Neural progenitor cell (in vitro differentiated cells): Measurements from ENCODE around the gene TSHZ2. TPM values are rescaled to one million over a fixed set of nuclear protein-coding genes. Genes with fewer than 3 reads are reported as not detected.

ENCODE experiments used
- DNase-seq: peaks from one replicate; pipeline ENCODE4 v3.0.0-alpha.2; 2016; ENCODE audit warnings: low spot score
- H2AFZ ChIP-seq: fragments of 200-600 bp; sonication (generic); replicated peaks from 2 replicates; pipeline ENCODE4 v1.6.1; 2016; ENCODE audit warnings: antibody characterized with exemption
- H3F3A ChIP-seq: fragments of 200-600 bp; sonication (generic); 2 replicates; pipeline ENCODE4 v1.6.1; 2016; ENCODE audit warnings: antibody characterized with exemption, low read depth
- H3K27ac ChIP-seq: fragments of 200-600 bp; sonication (generic); 2 replicates; pipeline ENCODE4 v1.5.1; 2016; ENCODE audit warnings: mild to moderate bottlenecking
- H3K27me3 ChIP-seq: fragments of 200-600 bp; sonication (generic); 2 replicates; pipeline ENCODE4 v1.6.1; 2016; ENCODE audit warnings: mild to moderate bottlenecking, moderate library complexity
- H3K36me3 ChIP-seq: fragments of 200-600 bp; sonication (generic); 2 replicates; pipeline ENCODE4 v1.5.1; 2016
- H3K4me1 ChIP-seq: fragments of 200-600 bp; sonication (generic); 2 replicates; pipeline ENCODE4 v1.6.1; 2016; ENCODE audit warnings: mixed run types
- H3K4me2 ChIP-seq: fragments of 200-600 bp; sonication (generic); 2 replicates; pipeline ENCODE4 v1.6.1; 2016
- H3K4me3 ChIP-seq: fragments of 200-600 bp; sonication (generic); 2 replicates; pipeline ENCODE4 v1.5.1; 2016
- H3K79me2 ChIP-seq: fragments of 200-600 bp; sonication (generic); 2 replicates; pipeline ENCODE4 v1.6.1; 2016; ENCODE audit warnings: low read depth
- H3K9ac ChIP-seq: fragments of 200-600 bp; sonication (generic); 2 replicates; pipeline ENCODE4 v1.6.1; 2016
- H3K9me3 ChIP-seq: fragments of 200-600 bp; sonication (generic); 2 replicates; pipeline ENCODE4 v1.5.1; 2016; ENCODE audit warnings: low read depth
- H4K20me1 ChIP-seq: fragments of 200-600 bp; sonication (generic); 2 replicates; pipeline ENCODE4 v1.6.1; 2016; ENCODE audit warnings: low read depth
- H3K27ac Mint-ChIP-seq: 3 replicates; pipeline ENCODE4 v1.8.0; 2021; ENCODE audit warnings: mixed read lengths
- H3K27me3 Mint-ChIP-seq: 2 replicates; pipeline ENCODE4 v1.8.0; 2022; ENCODE audit warnings: low read depth, mild to moderate bottlenecking, inconsistent platforms, moderate library complexity, mixed read lengths; ENCODE audit not compliant: insufficient read depth
- H3K36me3 Mint-ChIP-seq: 3 replicates; pipeline ENCODE4 v1.8.0; 2021; ENCODE audit warnings: mixed read lengths
- H3K4me1 Mint-ChIP-seq: 3 replicates; pipeline ENCODE4 v1.8.0; 2021; ENCODE audit warnings: mixed read lengths
- H3K4me3 Mint-ChIP-seq: 3 replicates; pipeline ENCODE4 v1.8.0; 2021; ENCODE audit warnings: mild to moderate bottlenecking, moderate library complexity, mixed read lengths
- H3K9me3 Mint-ChIP-seq: 3 replicates; pipeline ENCODE4 v1.8.0; 2020; ENCODE audit warnings: mixed read lengths
- EZH2 ChIP-seq: fragments of 200-600 bp; sonication (generic); IDR thresholded peaks from 2 replicates; pipeline ENCODE4 v1.6.1; 2017; ENCODE audit warnings: antibody characterized with exemption, mild to moderate bottlenecking, moderate library complexity
- EZH2phosphoT487 ChIP-seq: fragments of 200-600 bp; sonication (generic); IDR thresholded peaks from 2 replicates; pipeline ENCODE4 v1.6.1; 2017; ENCODE audit warnings: antibody characterized with exemption
- total RNA-seq: library from RNA; depleted of rRNA; stranded (reverse); fragments of >200 nt; gene quantifications from 2 replicates; pipeline ENCODE4 v1.2.3, GENCODE V29; 2015; ENCODE audit warnings: low replicate concordance
- TF ChIP-seq, protein P1 (sequence below): fragments of 200-600 bp; sonication (generic); IDR thresholded peaks from 2 replicates; pipeline ENCODE4 v1.5.1; 2017; ENCODE audit warnings: antibody characterized with exemption, mild to moderate bottlenecking

The TSHZ2 gene
- total RNA-seq, 1 donor from 2014 or later, result 1.8 TPM

DNA sequence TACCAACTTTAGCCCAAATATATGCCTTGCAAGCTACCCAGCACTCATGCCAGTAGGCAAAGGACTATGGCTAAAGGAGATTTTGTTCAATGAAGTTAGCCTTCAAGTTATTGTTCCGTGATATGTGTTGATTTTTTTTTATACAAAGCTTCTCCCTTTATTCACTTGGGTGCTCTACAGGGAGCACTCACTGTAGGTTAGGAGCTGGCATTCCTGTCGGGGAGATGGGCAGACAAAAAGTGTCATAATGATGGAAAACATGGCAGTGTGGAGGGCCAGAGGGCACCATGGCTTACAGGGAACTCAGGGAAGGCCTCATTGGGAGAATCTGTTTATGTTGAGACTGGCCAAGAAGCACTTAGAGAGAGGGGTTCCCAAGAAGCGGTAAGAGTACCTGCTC lies 292.4 kb downstream of the TSHZ2 start:
- H3K27ac Mint-ChIP-seq, result no peak overlapping the region
- Histone ChIP-seq H3F3A (no peaks in the 10 kb centered on the region), H3K4me1 (peaks cover 5% of the 10 kb centered on the region), H3K4me3 (no peak overlapping the region), H3K27ac (no peak overlapping the region), H3K4me2 (no peak overlapping the region), H3K27me3 (no peaks in the 10 kb centered on the region), H3K9ac (no peak overlapping the region), H2AFZ (no peak overlapping the region), H4K20me1 (no peaks in the 10 kb centered on the region), H3K9me3 (no peaks in the 10 kb centered on the region), H3K79me2 (no peaks in the 10 kb centered on the region), H3K36me3 (no peaks in the 10 kb centered on the region)
- H3K9me3 Mint-ChIP-seq, result no peaks in the 10 kb centered on the region
- DNase-seq, result no peak
- H3K36me3 Mint-ChIP-seq, result no peaks in the 10 kb centered on the region
- no peak for TF ChIP-seq EZH2phosphoT487
- no peak for TF ChIP-seq EZH2
- TF ChIP-seq, protein P1, sequence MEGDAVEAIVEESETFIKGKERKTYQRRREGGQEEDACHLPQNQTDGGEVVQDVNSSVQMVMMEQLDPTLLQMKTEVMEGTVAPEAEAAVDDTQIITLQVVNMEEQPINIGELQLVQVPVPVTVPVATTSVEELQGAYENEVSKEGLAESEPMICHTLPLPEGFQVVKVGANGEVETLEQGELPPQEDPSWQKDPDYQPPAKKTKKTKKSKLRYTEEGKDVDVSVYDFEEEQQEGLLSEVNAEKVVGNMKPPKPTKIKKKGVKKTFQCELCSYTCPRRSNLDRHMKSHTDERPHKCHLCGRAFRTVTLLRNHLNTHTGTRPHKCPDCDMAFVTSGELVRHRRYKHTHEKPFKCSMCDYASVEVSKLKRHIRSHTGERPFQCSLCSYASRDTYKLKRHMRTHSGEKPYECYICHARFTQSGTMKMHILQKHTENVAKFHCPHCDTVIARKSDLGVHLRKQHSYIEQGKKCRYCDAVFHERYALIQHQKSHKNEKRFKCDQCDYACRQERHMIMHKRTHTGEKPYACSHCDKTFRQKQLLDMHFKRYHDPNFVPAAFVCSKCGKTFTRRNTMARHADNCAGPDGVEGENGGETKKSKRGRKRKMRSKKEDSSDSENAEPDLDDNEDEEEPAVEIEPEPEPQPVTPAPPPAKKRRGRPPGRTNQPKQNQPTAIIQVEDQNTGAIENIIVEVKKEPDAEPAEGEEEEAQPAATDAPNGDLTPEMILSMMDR, result no peak
- H3K27me3 Mint-ChIP-seq, result peaks cover 4% of the 10 kb centered on the region
- H3K4me1 Mint-ChIP-seq, result peaks cover 33% of the 10 kb centered on the region
- H3K4me3 Mint-ChIP-seq, result no peak overlapping the region

DNA sequence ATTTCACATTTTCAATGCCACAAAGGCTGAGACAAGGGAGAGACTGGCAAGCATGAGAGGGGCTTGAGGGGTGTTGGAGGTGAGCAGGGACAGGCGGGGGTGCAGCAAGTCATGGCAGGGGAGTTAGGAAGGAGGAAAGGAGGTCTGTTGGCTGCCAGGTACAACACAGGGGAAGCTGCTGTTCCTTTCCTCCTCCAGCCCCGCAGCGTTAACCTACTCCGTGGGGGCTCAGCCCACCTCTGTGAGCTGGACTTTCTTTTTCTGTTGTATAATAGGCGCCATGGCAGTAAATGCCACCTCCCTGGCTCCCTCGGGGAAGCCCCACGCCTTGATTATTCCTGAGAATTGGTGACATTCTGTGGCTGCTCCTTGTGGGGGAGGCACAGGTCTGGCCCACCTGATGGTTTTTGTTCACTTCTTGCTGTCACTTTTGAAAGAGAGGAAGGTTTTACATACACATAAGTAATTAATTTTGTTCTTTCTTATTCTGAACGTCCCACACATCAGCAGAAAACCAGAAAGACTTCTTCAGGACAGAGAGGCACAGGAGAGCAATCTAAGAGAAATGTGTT lies 293.2 kb downstream of the TSHZ2 start:
- Histone ChIP-seq H3K27me3 (no peaks in the 10 kb centered on the region), H3K36me3 (no peaks in the 10 kb centered on the region), H3K4me1 (peaks cover 5% of the 10 kb centered on the region), H4K20me1 (no peaks in the 10 kb centered on the region), H3K9ac (no peak overlapping the region), H3K27ac (no peak overlapping the region), H3K4me3 (no peak overlapping the region), H3F3A (no peaks in the 10 kb centered on the region), H2AFZ (no peak overlapping the region), H3K4me2 (no peak overlapping the region), H3K9me3 (no peaks in the 10 kb centered on the region), H3K79me2 (no peaks in the 10 kb centered on the region)
- H3K4me1 Mint-ChIP-seq, result peaks cover 33% of the 10 kb centered on the region
- H3K27me3 Mint-ChIP-seq, result peaks cover 4% of the 10 kb centered on the region
- no peaks in the 10 kb centered on the region for H3K9me3 Mint-ChIP-seq
- peak overlapping the region; percentile 11 for H3K27ac Mint-ChIP-seq
- H3K4me3 Mint-ChIP-seq, result no peak overlapping the region
- DNase-seq, result no peak
- no peaks in the 10 kb centered on the region for H3K36me3 Mint-ChIP-seq
- TF ChIP-seq EZH2phosphoT487, result no peak

DNA sequence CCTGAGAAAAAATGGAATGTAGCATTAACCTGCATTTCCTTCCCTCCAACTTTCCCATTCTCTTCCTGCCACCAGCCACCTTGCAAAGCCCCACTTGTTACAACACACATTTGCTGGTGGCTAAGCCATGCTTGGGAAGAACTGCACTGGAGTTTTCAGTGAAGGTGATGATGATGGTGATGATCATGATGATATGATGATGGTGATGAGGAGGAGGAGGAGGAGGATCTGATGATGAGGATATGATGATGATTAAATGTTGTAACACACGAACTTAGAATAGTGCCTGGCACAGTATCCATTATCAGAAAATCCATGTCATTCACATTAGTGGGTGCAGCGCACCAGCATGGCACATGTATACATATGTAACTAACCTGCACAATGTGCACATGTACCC lies 297.2 kb downstream of the TSHZ2 start:
- H3K9me3 Mint-ChIP-seq, result peaks cover 9% of the 10 kb centered on the region
- no peak for DNase-seq
- Histone ChIP-seq H3K27me3 (no peaks in the 10 kb centered on the region), H3K4me1 (peaks cover 5% of the 10 kb centered on the region), H3F3A (no peaks in the 10 kb centered on the region), H3K27ac (no peak overlapping the region), H3K9me3 (no peaks in the 10 kb centered on the region), H3K4me3 (no peak overlapping the region), H4K20me1 (no peaks in the 10 kb centered on the region), H3K36me3 (no peaks in the 10 kb centered on the region), H3K79me2 (no peaks in the 10 kb centered on the region), H3K9ac (no peak overlapping the region), H2AFZ (no peak overlapping the region), H3K4me2 (no peak overlapping the region)
- H3K4me3 Mint-ChIP-seq, result no peak overlapping the region
- no peak for TF ChIP-seq EZH2
- TF ChIP-seq, protein P1, result no peak
- no peak for TF ChIP-seq EZH2phosphoT487
- H3K36me3 Mint-ChIP-seq, result no peaks in the 10 kb centered on the region
- no peak overlapping the region for H3K27ac Mint-ChIP-seq
- H3K27me3 Mint-ChIP-seq, result peaks cover 4% of the 10 kb centered on the region
- H3K4me1 Mint-ChIP-seq, result peaks cover 24% of the 10 kb centered on the region

DNA sequence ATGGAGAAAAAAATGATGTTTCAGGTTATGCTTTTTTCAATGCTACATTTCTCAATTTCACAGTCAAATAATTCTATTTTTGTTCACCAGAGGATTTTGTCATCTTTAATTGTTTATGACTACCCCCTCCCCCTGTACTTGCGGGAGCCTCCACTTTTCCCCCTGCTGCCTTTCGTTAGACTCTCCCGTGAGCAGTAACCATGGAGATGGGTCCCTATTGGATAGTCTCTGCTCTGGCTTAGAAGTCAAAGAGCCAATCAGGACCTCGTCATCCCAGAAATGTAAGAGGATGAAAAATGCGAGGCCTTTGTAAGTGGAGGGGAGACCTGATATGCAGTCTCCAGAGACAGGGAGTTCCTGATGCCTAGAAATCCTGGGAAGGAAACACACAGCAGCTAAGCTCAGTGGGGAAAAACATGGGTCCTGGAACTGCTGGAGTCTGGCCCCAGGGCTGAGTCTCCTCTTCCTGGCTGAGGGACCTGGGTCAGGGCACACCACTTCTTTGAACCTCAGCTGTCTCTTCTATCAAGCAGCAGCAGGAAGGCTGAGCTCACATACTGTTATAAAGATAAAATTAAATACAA lies 298.7 kb downstream of the TSHZ2 start:
- H2AFZ ChIP-seq, result no peak overlapping the region
- no peak for DNase-seq
- H3K4me3 Mint-ChIP-seq, result no peak overlapping the region
- peaks cover 13% of the 10 kb centered on the region for H3K4me1 Mint-ChIP-seq
- H4K20me1 ChIP-seq, result no peaks in the 10 kb centered on the region
- H3K27me3 Mint-ChIP-seq, result peaks cover 3% of the 10 kb centered on the region
- peaks cover 9% of the 10 kb centered on the region for H3K9me3 Mint-ChIP-seq
- no peaks in the 10 kb centered on the region for H3K79me2 ChIP-seq
- no peaks in the 10 kb centered on the region for H3K27me3 ChIP-seq
- H3K4me2 ChIP-seq, result no peak overlapping the region
- H3K9ac ChIP-seq, result no peak overlapping the region
- no peaks in the 10 kb centered on the region for H3K36me3 Mint-ChIP-seq
- no peak overlapping the region for H3K27ac Mint-ChIP-seq
- no peaks in the 10 kb centered on the region for H3K4me1 ChIP-seq
- H3K9me3 ChIP-seq, result no peaks in the 10 kb centered on the region
- TF ChIP-seq EZH2, result no peak
- TF ChIP-seq, protein P1, result no peak
- TF ChIP-seq EZH2phosphoT487, result no peak
- H3K36me3 ChIP-seq, result no peaks in the 10 kb centered on the region
- H3F3A ChIP-seq, result no peaks in the 10 kb centered on the region
- no peak overlapping the region for H3K4me3 ChIP-seq
- no peak overlapping the region for H3K27ac ChIP-seq
